Mononuclear cell (primary cell): ENCODE results near the gene HNF4A. TPM values are rescaled to one million over a fixed set of nuclear protein-coding genes. Genes with fewer than 3 reads are reported as not detected.

Experiments
- H3K27me3 ChIP-seq: 2 replicates; pipeline ENCODE4 v1.6.0; 2011; ENCODE audit warnings: low read length, control low read depth; ENCODE audit not compliant: insufficient read depth
- H3K4me1 ChIP-seq: 2 replicates; pipeline ENCODE4 v1.5.1; 2011; ENCODE audit warnings: mild to moderate bottlenecking, low read length, control low read depth; ENCODE audit not compliant: insufficient read depth
- H3K4me3 ChIP-seq: 2 replicates; pipeline ENCODE4 v1.5.1; 2011; ENCODE audit warnings: mild to moderate bottlenecking, low read length, moderate library complexity
- H3K9me3 ChIP-seq: 2 replicates; pipeline ENCODE4 v1.5.1; 2011; ENCODE audit warnings: low read depth, mild to moderate bottlenecking, control low read depth, low read length
- total RNA-seq: library from RNA; depleted of rRNA; stranded (reverse); fragments of >200 nt; gene quantifications from one replicate; pipeline ENCODE4 v1.2.3, GENCODE V29; 2012

Gene HNF4A
- total RNA-seq, 1 donor: not detected

GRCh38 chr20:44481719-44482416 lies 126.4 kb downstream of the HNF4A start:
- no peaks in the 10 kb centered on the region for H3K9me3 ChIP-seq
- H3K4me1 ChIP-seq: peaks cover 5% of the 10 kb centered on the region
- H3K27me3 ChIP-seq: no peaks in the 10 kb centered on the region
- no peak overlapping the region for H3K4me3 ChIP-seq

GRCh38 chr20:44483112-44483511 lies 127.6 kb downstream of the HNF4A start:
- H3K4me3 ChIP-seq: no peak overlapping the region
- H3K4me1 ChIP-seq: no peaks in the 10 kb centered on the region
- no peaks in the 10 kb centered on the region for H3K9me3 ChIP-seq
- H3K27me3 ChIP-seq: no peaks in the 10 kb centered on the region

Other genes with a start within 250 kb of the HNF4A start
- not detected for gene JPH2, start 168.5 kb upstream of the HNF4A start, total RNA-seq
- 109 TPM for gene OSER1, start 144.9 kb upstream of the HNF4A start, total RNA-seq
- not detected for gene GDAP1L1, start 108.4 kb upstream of the HNF4A start, total RNA-seq
- gene FITM2, start 44.5 kb upstream of the HNF4A start, total RNA-seq: 1.6 TPM
- gene R3HDML, start 18.7 kb upstream of the HNF4A start, total RNA-seq: not detected
- 4.7 TPM for gene TTPAL, start 120.2 kb downstream of the HNF4A start, total RNA-seq
- 37.7 TPM for gene SERINC3, start 166.4 kb downstream of the HNF4A start, total RNA-seq
- gene PKIG, start 226.9 kb downstream of the HNF4A start, total RNA-seq: 6.9 TPM